NCI-H1417 (cell line): ENCODE data around the gene C11orf58.

ENCODE experiments used
- DNase-seq, 3 experiments: peaks; one replicate each; lab custom pipeline; 2025; lab: John Stamatoyannopoulos, UW

The C11orf58 gene

DNA sequence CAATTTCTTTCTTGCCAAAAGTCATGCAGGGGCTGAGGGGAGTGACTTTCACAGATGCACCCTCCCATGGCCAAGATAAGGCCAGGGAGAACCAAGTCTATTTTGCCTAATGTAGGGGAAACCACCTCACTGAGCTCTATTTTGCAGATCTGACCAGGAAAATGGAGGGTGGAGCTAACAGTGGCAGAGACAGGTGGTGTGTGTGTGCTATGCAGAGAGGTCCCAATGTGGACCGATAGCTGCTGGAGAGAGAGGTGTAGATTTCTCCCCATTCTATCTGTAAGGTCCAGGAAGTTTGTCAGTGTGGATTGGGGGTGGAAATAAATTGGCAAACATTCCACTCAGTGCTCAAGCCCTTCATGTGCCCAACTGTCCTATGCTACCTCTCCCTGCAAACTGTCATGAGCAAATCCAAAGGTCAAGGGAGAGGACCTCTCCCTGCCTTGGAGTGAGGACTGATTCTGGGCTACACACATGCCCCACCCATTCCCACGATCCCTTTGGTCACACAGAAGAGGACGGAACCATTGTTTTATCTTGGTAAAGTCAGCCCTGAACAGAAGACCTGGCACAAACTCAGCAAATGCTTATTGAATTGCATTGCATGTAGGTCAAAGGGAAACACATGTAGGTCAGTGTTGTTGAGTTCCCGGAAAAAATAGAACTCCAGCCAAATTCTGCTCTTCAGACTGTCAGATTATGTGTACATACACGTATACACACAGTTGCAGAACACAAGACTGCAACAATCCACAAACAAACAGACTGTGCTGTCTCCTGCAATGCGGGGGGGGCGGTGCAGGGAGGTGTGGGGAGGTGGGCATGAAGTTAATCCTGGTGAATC is 65.9 kb downstream of the C11orf58 start:
- DNase-seq: no peak

DNA sequence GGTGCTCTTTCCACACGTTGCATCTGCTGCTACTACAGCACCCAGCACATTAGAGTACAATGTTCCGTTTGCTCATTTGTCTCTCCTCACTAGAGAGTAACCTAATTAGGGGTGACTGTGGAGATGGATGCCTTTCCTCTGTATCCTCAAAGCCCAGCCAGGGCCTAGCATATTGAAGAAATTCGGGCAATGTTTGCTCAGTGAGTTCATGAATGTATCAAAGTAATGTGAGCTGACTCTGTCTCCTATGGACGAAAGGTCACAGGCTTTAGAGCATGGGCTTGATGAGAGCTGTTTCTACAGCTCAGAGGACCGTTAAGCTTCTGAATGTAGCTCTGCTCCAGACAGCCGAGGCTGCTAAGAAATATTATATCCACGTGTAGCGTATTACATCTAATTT is 67.5 kb downstream of the C11orf58 start:
- DNase-seq: peak in 1 of 3 experiments; percentile 19

DNA sequence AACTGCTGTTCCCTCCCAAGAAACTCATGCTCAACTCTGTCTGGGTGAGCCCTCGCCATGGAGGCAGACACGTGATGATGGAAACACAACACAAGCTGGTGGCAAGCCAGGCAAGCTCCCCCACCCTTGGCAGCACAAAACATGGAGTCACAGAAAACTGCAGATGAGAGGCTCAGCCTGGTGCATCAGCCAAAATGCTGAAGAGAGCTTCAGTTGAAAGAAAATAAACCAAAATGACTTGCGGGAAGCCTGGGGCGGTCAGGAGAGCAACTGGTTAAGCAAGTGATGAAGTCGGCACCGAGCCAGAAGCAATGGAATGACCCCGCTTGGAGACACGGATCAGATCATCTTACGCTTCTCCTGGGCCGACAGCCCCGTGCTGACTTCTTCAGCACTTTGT is 68.3 kb downstream of the C11orf58 start:
- DNase-seq: no peak

DNA sequence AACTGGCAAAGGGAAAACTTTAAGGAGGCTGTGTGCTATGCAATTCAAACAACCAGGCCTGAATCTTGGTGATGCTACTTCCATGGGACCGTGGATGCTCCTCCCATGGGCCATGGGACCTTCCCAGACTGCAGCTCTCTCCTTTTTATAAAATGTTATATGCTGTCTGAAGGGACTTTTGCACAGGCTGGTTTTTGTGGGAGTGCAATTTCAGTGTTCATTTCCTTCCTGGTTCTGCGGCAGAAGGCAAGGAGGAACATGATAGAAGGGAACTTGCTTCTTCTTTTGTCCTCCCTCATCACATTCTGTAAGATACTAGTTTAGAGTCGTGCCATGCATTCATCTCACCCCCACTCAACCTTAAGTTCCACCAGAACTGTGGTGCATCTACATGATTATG is 68.9 kb downstream of the C11orf58 start:
- DNase-seq: no peak
